ENCODE data around the gene ZNF691. TPM values are rescaled to one million over a fixed set of nuclear protein-coding genes. Genes with fewer than 3 reads are reported as not detected.

Gene ZNF691
- total RNA-seq, 1 experiment from 2014 or later: 16.6 TPM

DNA sequence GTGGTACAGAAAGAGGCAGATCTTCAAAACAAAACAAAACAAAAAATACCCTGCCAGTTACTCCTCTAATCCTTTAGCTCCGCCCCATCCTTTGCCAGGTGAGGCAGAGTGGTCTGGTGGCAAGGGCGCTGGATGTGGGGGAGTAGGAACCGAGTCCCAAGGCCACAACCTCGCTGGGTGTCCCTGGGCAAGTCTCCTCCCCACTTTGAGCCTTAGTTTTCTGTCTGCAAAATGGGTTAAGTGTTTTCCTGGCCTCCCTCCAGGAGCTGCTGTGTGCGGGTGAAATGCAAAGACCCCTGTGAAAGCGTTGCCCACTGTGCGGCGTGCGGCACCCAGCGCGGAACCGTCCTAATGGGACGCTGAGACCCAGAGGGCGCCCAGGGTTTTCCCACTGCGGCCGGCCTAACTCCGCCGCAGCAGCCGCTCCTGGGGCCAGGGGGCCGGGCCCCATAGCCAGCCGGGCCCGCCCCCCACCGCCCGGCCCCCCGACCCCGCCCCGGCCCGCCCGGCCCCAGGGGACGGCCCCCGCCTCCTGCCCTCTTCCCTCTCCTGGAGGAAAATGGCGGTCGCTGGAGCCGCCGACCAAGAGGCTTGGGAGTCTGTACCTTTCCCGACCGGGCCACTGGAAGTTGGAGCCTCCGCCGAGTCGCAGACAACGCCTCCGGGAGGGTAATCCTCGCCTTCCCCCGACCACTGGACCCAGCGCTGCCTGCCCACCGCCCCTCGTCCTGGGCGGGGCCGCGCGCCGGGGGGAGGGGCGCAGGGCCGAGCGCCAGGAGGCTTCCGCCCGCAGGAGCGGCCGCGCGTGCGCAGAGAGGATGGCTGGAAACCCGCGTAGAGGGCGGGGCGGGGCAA lies 29.6 kb upstream of the ZNF691 start, which contains the start of the genes ERMAP and SVBP (continued):
- peak; percentile 64; the same call in 1 of the 2 replicates for TF ChIP-seq FOXP1 (CRISPR knock-in tag; IDR thresholded peaks at IDR 0.05; ENCODE audit: borderline replicate concordance)

DNA sequence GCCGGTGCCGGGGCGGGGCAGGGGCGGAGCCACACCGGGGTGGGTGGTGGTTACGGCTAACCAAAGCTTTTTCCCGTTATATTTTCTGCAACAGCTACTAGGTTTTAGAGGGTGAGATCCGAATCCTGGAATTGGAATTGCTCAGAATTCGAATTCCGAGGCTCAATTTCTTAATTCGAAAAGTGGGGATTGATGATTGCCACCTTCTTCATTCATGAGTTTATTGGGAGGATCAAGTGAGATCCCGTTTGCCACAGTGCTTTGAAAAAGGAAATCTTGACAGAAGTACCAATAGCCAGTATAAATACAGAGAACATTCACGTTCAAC lies 29.0 kb upstream of the ZNF691 start:
- Mint-ChIP-seq H3K27ac (no peak overlapping the region), H3K4me1 (peaks cover 17% of the 10 kb centered on the region), H3K4me3 (peak overlapping the region; percentile 78), H3K36me3 (peaks cover 9% of the 10 kb centered on the region), H3K27me3 (ENCODE audit: low read depth) (no peaks in the 10 kb centered on the region), H3K9me3 (no peaks in the 10 kb centered on the region)
- no peak for TF ChIP-seq NR3C1 (CRISPR knock-in tag; conservative IDR thresholded peaks at IDR 0.05; ENCODE audit: low read depth)
- TF ChIP-seq GABPB1 (CRISPR knock-in tag; IDR thresholded peaks at IDR 0.05): no peak
- no peak for TF ChIP-seq HMGA2 (CRISPR knock-in tag; IDR thresholded peaks at IDR 0.05)
- TF ChIP-seq, protein P1, sequence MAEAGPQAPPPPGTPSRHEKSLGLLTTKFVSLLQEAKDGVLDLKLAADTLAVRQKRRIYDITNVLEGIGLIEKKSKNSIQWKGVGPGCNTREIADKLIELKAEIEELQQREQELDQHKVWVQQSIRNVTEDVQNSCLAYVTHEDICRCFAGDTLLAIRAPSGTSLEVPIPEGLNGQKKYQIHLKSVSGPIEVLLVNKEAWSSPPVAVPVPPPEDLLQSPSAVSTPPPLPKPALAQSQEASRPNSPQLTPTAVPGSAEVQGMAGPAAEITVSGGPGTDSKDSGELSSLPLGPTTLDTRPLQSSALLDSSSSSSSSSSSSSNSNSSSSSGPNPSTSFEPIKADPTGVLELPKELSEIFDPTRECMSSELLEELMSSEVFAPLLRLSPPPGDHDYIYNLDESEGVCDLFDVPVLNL (CRISPR knock-in tag; IDR thresholded peaks at IDR 0.05; ENCODE audit: borderline replicate concordance, low read depth): no peak
- TF ChIP-seq NFATC4 (CRISPR knock-in tag; IDR thresholded peaks at IDR 0.05): no peak
- no peak for TF ChIP-seq JUN (CRISPR knock-in tag; IDR thresholded peaks at IDR 0.05)
- TF ChIP-seq TP53 (CRISPR knock-in tag; IDR thresholded peaks at IDR 0.05): no peak
- TF ChIP-seq, protein P2, sequence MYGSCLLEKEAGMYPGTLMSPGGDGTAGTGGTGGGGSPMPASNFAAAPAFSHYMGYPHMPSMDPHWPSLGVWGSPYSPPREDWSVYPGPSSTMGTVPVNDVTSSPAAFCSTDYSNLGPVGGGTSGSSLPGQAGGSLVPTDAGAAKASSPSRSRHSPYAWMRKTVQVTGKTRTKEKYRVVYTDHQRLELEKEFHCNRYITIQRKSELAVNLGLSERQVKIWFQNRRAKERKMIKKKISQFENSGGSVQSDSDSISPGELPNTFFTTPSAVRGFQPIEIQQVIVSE (CRISPR knock-in tag; IDR thresholded peaks at IDR 0.05; ENCODE audit: borderline replicate concordance): no peak
- no peak for TF ChIP-seq NR1H2 (CRISPR knock-in tag; IDR thresholded peaks at IDR 0.05)
- no peak for TF ChIP-seq ESRRA (CRISPR knock-in tag; IDR thresholded peaks at IDR 0.05; ENCODE audit: borderline replicate concordance)
- DNase-seq (ENCODE audit: low spot score) (no peak), ATAC-seq (no peak)
- POLR2A ChIA-PET: interaction anchor here (0.5 to 1.3 kb wide), 3 partner anchors 14 to 107 kb away, joined by 3 to 8 read pairs (median 4); partner anchors contain the start of genes C1orf50 and P3H1
- CTCF ChIA-PET: interaction anchor here (0.7 to 3.2 kb wide), 4 partner anchors 29 to 256 kb away, joined by 3 to 17 read pairs (median 6); partner anchors contain the start of gene ZNF691

DNA sequence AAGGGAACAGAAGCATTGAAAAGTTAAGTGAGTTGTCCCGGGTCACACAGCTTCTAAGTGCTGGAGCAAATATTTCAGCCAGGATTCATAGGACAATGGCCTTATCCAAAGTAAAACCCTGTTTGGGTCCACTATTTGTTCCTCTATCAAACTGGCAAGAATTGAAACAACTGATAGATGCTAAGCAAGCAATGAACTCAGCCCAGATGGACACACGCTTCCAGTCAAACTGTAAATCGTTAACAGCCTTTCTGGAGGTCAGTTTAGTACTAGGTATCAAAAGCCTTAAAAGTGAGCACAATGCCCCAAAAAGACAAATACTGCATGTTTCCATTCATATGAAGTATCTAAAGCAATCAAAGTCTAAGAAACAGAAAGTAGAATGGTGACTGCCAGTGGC lies 28.4 kb upstream of the ZNF691 start:
- H3K4me3 Mint-ChIP-seq: peak overlapping the region; percentile 25; the same call in 1 of the 2 replicates
- ChIA-PET POLR2A (interaction anchor here (0.5 to 0.6 kb wide), 2 partner anchors 14 to 107 kb away, joined by 3 to 8 read pairs; no protein-coding TSS in a partner anchor), CTCF (interaction anchor here (0.7 to 3.2 kb wide), 3 partner anchors 29 to 256 kb away, joined by 3 to 17 read pairs (median 4); partner anchors contain the start of gene ZNF691)
- no peak overlapping the region for H3K27ac Mint-ChIP-seq
- H3K4me1 Mint-ChIP-seq: peaks cover 22% of the 10 kb centered on the region
- no peak for DNase-seq (ENCODE audit: low spot score)
- ATAC-seq: no peak
- H3K27me3 Mint-ChIP-seq (ENCODE audit: low read depth): no peaks in the 10 kb centered on the region
- H3K36me3 Mint-ChIP-seq: peaks cover 8% of the 10 kb centered on the region
- no peaks in the 10 kb centered on the region for H3K9me3 Mint-ChIP-seq
- TF ChIP-seq, protein P3, sequence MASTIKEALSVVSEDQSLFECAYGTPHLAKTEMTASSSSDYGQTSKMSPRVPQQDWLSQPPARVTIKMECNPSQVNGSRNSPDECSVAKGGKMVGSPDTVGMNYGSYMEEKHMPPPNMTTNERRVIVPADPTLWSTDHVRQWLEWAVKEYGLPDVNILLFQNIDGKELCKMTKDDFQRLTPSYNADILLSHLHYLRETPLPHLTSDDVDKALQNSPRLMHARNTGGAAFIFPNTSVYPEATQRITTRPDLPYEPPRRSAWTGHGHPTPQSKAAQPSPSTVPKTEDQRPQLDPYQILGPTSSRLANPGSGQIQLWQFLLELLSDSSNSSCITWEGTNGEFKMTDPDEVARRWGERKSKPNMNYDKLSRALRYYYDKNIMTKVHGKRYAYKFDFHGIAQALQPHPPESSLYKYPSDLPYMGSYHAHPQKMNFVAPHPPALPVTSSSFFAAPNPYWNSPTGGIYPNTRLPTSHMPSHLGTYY (CRISPR knock-in tag; IDR thresholded peaks at IDR 0.05): no peak
- TF ChIP-seq, protein P4, sequence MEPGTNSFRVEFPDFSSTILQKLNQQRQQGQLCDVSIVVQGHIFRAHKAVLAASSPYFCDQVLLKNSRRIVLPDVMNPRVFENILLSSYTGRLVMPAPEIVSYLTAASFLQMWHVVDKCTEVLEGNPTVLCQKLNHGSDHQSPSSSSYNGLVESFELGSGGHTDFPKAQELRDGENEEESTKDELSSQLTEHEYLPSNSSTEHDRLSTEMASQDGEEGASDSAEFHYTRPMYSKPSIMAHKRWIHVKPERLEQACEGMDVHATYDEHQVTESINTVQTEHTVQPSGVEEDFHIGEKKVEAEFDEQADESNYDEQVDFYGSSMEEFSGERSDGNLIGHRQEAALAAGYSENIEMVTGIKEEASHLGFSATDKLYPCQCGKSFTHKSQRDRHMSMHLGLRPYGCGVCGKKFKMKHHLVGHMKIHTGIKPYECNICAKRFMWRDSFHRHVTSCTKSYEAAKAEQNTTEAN (CRISPR knock-in tag; IDR thresholded peaks at IDR 0.05): no peak
- TF ChIP-seq, protein P5, sequence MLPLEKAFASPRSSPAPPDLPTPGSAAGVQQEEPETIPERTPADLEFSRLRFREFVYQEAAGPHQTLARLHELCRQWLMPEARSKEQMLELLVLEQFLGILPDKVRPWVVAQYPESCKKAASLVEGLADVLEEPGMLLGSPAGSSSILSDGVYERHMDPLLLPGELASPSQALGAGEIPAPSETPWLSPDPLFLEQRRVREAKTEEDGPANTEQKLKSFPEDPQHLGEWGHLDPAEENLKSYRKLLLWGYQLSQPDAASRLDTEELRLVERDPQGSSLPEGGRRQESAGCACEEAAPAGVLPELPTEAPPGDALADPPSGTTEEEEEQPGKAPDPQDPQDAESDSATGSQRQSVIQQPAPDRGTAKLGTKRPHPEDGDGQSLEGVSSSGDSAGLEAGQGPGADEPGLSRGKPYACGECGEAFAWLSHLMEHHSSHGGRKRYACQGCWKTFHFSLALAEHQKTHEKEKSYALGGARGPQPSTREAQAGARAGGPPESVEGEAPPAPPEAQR (CRISPR knock-in tag; IDR thresholded peaks at IDR 0.05): no peak
- TF ChIP-seq, protein P6, sequence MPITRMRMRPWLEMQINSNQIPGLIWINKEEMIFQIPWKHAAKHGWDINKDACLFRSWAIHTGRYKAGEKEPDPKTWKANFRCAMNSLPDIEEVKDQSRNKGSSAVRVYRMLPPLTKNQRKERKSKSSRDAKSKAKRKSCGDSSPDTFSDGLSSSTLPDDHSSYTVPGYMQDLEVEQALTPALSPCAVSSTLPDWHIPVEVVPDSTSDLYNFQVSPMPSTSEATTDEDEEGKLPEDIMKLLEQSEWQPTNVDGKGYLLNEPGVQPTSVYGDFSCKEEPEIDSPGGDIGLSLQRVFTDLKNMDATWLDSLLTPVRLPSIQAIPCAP (CRISPR knock-in tag; IDR thresholded peaks at IDR 0.05): no peak
- TF ChIP-seq NR3C1 (CRISPR knock-in tag; conservative IDR thresholded peaks at IDR 0.05; ENCODE audit: low read depth) (no peak), JUN (CRISPR knock-in tag; IDR thresholded peaks at IDR 0.05) (no peak), ZNF121 (CRISPR knock-in tag; IDR thresholded peaks at IDR 0.05) (no peak), ESRRA (CRISPR knock-in tag; IDR thresholded peaks at IDR 0.05; ENCODE audit: borderline replicate concordance) (no peak), SMAD3 (CRISPR knock-in tag; IDR thresholded peaks at IDR 0.05; ENCODE audit: borderline replicate concordance) (no peak), RORB (CRISPR knock-in tag; IDR thresholded peaks at IDR 0.05) (no peak)
- TF ChIP-seq, protein P7, sequence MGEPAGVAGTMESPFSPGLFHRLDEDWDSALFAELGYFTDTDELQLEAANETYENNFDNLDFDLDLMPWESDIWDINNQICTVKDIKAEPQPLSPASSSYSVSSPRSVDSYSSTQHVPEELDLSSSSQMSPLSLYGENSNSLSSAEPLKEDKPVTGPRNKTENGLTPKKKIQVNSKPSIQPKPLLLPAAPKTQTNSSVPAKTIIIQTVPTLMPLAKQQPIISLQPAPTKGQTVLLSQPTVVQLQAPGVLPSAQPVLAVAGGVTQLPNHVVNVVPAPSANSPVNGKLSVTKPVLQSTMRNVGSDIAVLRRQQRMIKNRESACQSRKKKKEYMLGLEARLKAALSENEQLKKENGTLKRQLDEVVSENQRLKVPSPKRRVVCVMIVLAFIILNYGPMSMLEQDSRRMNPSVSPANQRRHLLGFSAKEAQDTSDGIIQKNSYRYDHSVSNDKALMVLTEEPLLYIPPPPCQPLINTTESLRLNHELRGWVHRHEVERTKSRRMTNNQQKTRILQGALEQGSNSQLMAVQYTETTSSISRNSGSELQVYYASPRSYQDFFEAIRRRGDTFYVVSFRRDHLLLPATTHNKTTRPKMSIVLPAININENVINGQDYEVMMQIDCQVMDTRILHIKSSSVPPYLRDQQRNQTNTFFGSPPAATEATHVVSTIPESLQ (CRISPR knock-in tag; IDR thresholded peaks at IDR 0.05): no peak
- TF ChIP-seq, protein P8, sequence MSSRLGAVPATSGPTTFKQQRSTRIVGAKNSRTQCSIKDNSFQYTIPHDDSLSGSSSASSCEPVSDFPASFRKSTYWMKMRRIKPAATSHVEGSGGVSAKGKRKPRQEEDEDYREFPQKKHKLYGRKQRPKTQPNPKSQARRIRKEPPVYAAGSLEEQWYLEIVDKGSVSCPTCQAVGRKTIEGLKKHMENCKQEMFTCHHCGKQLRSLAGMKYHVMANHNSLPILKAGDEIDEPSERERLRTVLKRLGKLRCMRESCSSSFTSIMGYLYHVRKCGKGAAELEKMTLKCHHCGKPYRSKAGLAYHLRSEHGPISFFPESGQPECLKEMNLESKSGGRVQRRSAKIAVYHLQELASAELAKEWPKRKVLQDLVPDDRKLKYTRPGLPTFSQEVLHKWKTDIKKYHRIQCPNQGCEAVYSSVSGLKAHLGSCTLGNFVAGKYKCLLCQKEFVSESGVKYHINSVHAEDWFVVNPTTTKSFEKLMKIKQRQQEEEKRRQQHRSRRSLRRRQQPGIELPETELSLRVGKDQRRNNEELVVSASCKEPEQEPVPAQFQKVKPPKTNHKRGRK (CRISPR knock-in tag; IDR thresholded peaks at IDR 0.05; ENCODE audit: borderline replicate concordance): no peak
